ENCODE measurements around the gene HRCT1. TPM values are rescaled to one million over a fixed set of nuclear protein-coding genes. Genes with fewer than 3 reads are reported as not detected.
A peak's percentile ranks its signal among the peaks of the same experiment; 100 is the strongest.

Gene HRCT1
- total and polyA plus RNA-seq, 2 donors (not counting 3 experiments of a cell fraction or from before 2014, with no cell fraction given) = 1.2 to 7.0 TPM

- Histone ChIP-seq H3K4me2 (ENCODE audit: insufficient read depth, low read length) (no peak overlapping the region), H3K27me3 (ENCODE audit: control insufficient read depth in 2 of 2, insufficient read depth in 2 of 2, low read length in 2 of 2) (no peaks in the 10 kb centered on the region), H4K20me1 (replicated peaks; ENCODE audit: control insufficient read depth, extremely low read depth, insufficient read depth, low read length) (no peaks in the 10 kb centered on the region), H3K27ac (ENCODE audit: insufficient read depth, low read depth, low read length) (no peak overlapping the region), H3K4me3 (replicated peaks in 1 of 3; ENCODE audit: insufficient read depth in 1 of 3, low read depth in 1 of 3, low read length in 3 of 3) (no peak overlapping the region), H3K36me3 (ENCODE audit: control insufficient read depth in 2 of 2, extremely low read depth in 1 of 2, insufficient read depth in 2 of 2, low read length in 2 of 2) (no peaks in the 10 kb centered on the region), H3K9ac (replicated peaks; ENCODE audit: extremely low read depth, insufficient read depth, low read length) (no peak overlapping the region), H3K9me3 (replicated peaks; ENCODE audit: control insufficient read depth, insufficient read depth, low read length) (no peaks in the 10 kb centered on the region), H3K79me2 (ENCODE audit: control insufficient read depth, insufficient read depth, low read length) (no peaks in the 10 kb centered on the region), H2AFZ (ENCODE audit: low read depth, low read length) (peak overlapping the region; percentile 33), H3K4me1 (ENCODE audit: control insufficient read depth, extremely low read depth, insufficient read depth, low read length) (peaks cover 19% of the 10 kb centered on the region), H3K9me1 (replicated peaks; ENCODE audit: control insufficient read depth, extremely low read depth, insufficient read depth, low read length) (no peaks in the 10 kb centered on the region)
- dilution Hi-C loops (cut with MboI; ENCODE audit: extremely low pct_ligation_motif_present, low sequenced_read_pairs) (no loop called here), intact Hi-C loops (cut with micrococcal nuclease) (loop anchor here (1.0 to 5.0 kb wide), 5 partner anchors 52 to 372 kb away; no protein-coding TSS in a partner anchor)
- FAIRE-seq (peak; percentile 89), DNase-seq (ENCODE audit: low read depth, low spot score) (peak; percentile 79)
- CTCF ChIA-PET = interaction anchor here (0.6 to 4.2 kb wide), 45 partner anchors 9 to 445 kb away, joined by 3 to 83 read pairs (median 4); partner anchors contain the start of genes CCIN, CLTA, GLIPR2 and HRCT1
- POLR2A ChIA-PET = no interaction called here
- BruUV-seq (replicated peaks) = no TSS peak
- no peak for TF ChIP-seq FOS (IDR thresholded peaks at IDR 0.05; ENCODE audit: borderline replicate concordance, insufficient read depth, low read length)
- no peak for TF ChIP-seq MAX (IDR thresholded peaks at IDR 0.05; ENCODE audit: insufficient read depth, insufficient read length)
- peak; percentile 71 to 75 for TF ChIP-seq CTCF (IDR thresholded peaks at IDR 0.05; ENCODE audit: extremely low read depth in 1 of 2, insufficient read depth in 1 of 2, low read depth in 1 of 2, low read length in 2 of 2)
These were observed 49.0 kb downstream of the HRCT1 start for GRCh38 chr9:35954942-35955546.

- Histone ChIP-seq H3K9ac (replicated peaks; ENCODE audit: extremely low read depth, insufficient read depth, low read length) (no peak overlapping the region), H3K4me2 (ENCODE audit: insufficient read depth, low read length) (no peak overlapping the region), H3K79me2 (ENCODE audit: control insufficient read depth, insufficient read depth, low read length) (no peaks in the 10 kb centered on the region), H3K4me3 (replicated peaks in 1 of 3; ENCODE audit: insufficient read depth in 1 of 3, low read depth in 1 of 3, low read length in 3 of 3) (no peak overlapping the region), H3K9me1 (replicated peaks; ENCODE audit: control insufficient read depth, extremely low read depth, insufficient read depth, low read length) (no peaks in the 10 kb centered on the region), H3K4me1 (ENCODE audit: control insufficient read depth, extremely low read depth, insufficient read depth, low read length) (peaks cover 19% of the 10 kb centered on the region), H3K9me3 (replicated peaks; ENCODE audit: control insufficient read depth, insufficient read depth, low read length) (no peaks in the 10 kb centered on the region), H4K20me1 (replicated peaks; ENCODE audit: control insufficient read depth, extremely low read depth, insufficient read depth, low read length) (no peaks in the 10 kb centered on the region), H3K36me3 (ENCODE audit: control insufficient read depth in 2 of 2, extremely low read depth in 1 of 2, insufficient read depth in 2 of 2, low read length in 2 of 2) (no peaks in the 10 kb centered on the region), H3K27me3 (ENCODE audit: control insufficient read depth in 2 of 2, insufficient read depth in 2 of 2, low read length in 2 of 2) (no peaks in the 10 kb centered on the region), H2AFZ (ENCODE audit: low read depth, low read length) (no peak overlapping the region), H3K27ac (ENCODE audit: insufficient read depth, low read depth, low read length) (no peak overlapping the region)
- FAIRE-seq (no peak), DNase-seq (ENCODE audit: low read depth, low spot score) (no peak)
- BruUV-seq (replicated peaks) = no TSS peak
- TF ChIP-seq JUN (IDR thresholded peaks at IDR 0.05; ENCODE audit: borderline replicate concordance, insufficient read depth, insufficient read length, low read depth) (no peak), CTCF (IDR thresholded peaks at IDR 0.05; ENCODE audit: extremely low read depth in 1 of 2, insufficient read depth in 1 of 2, low read depth in 1 of 2, low read length in 2 of 2) (no peak), GATA2 (IDR thresholded peaks at IDR 0.05; ENCODE audit: insufficient read depth, insufficient read length, low read depth, low read length) (no peak)
- dilution Hi-C loops (cut with MboI; ENCODE audit: extremely low pct_ligation_motif_present, low sequenced_read_pairs) (no loop called here), intact Hi-C loops (cut with micrococcal nuclease) (loop anchor here (5.0 kb wide), 3 partner anchors 51 to 371 kb away; no protein-coding TSS in a partner anchor)
- CTCF ChIA-PET = interaction anchor here (1.3 to 4.2 kb wide), 6 partner anchors 9 to 211 kb away, joined by 3 to 83 read pairs (median 23); partner anchors contain the start of gene CCIN
- POLR2A ChIA-PET = interaction anchor here (0.7 kb wide), 1 partner anchor 181 kb away, joined by 3 read pairs; no protein-coding TSS in a partner anchor
These were observed 50.6 kb downstream of the HRCT1 start for GRCh38 chr9:35956651-35957050.
